ENCODE measurements around the gene HOMER3.
"Not testable (repeated sequence)": the region's sequence is repeated elsewhere in the genome, so short reads cannot be mapped to it uniquely, and the experiment has no call there.

The HOMER3 gene

DNA sequence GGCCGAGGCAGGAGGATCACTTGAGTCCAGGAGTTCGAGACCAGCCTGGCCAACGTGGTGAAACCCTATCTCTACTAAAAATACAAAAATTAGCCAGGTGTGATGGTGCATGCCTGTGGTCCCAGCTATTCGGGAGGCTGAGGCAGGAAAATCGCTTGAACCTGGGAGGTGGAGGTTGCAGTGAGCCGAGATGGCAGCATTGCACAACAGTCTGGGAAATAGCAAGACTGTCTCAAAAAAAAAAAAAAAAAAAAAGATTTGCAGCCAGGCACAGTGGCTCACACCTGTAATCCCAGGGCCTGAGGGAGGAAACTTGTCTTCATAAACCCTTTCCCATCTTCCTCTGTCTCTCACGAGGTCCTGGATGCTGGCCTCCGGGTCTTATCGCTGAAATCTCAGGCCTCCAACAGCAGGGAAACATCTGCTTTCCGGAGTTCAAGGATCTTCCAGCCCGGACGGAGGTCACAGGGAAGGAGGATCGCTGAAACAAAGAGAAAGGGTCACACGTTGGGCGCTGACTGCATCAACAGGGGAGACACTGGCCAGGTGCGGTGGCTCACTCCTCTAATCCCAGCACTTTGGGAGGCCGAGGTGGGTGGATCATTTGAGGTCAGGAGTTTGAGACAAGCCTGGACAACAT, 11.5 kb upstream of the HOMER3 start:
- DNase-seq, result not testable (repeated sequence)

DNA sequence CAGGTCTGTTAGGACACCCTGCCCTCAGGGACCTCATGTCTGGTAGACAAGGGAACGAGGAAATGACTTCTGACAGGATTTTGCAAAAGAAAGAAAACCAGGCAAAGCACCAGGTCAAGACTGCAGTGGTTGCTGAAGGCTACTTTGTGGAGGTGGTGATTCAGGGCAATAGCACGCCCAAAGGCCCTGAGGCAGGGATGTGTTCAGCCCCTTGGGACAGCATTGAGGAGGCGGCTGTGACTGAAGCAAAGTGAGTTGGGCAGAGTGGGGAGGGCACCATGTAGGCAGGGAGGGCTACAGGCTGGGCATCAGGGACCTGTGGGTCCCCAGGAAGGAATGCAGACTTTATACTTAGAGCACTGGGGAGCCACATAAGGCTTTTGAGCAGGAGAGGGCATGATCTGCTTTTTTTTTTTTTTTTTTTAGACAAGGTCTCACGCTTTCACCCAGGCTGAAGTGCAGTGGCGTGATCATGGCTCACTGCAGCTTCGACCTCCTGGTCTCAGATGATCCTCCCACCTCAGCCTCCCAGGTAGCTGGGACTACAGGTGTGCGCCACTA, 10.8 kb upstream of the HOMER3 start:
- no peak for DNase-seq

DNA sequence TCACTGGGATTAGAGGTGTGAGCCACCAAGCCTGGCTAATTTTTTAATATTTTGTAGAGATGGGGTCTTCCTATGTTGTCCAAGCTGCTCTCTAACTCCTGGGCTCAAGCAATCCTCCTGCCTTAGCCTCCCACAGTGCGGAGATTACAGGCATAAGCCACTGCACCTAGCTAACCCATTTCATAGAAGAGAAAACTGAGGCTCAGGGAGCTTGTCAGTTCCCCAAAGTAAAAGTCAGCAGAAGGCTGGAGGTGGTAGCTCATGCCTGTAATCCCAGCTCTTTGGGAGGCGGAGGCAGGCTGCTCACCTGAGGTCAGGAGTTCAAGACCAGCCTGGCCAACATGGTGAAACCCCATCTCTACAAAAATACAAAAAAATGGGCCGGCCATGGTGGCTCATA, 8.8 kb upstream of the HOMER3 start:
- no peak for DNase-seq

- no peak for DNase-seq
These were observed 7.9 kb upstream of the HOMER3 start for GRCh38 chr19:18948976-18949356.

DNA sequence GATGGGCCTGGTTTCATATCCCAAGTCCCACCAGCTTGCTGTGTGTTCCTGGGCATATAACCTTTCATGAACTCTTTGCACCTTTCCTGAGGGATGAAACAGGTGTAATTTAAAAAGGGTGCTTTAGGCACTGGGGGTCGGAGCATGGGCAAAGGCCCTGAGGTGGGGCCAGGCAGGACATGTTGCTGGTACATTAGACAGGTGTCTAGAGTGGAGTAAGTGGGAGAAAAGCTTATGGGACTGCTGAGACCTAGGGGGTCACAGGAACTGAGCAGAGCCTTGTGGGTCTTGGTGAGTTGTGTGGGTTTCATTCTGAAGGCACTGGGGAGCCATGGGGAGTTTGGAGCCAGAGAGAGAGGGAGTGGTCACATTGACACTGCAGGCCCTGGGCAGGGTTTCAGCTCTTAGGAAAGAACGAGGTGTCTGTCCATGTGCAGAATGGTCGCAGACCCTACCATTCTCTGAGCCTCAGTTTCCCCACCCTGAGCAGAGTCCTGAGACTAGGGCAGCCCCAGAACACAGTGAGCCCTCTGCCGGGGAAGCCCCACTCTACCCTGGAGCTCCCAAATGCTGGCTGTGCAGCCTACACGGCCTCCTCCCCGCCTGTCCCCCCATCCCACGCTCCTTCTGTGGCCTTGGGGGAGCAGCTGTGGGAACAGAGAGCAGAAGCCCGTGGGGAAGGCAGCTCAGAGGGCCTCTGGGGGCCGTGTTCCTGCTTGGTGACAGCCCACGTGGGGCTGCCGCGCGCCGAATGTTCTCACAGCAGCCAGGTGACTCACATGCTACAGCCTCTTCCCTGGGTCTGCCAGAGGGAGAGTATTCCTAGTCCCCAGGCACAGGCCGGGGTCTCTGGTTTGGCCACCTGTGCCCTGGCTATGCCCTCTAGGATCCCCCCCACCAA, 7.3 kb upstream of the HOMER3 start:
- no peak for DNase-seq

- DNase-seq, result no peak
These were observed 5.9 kb upstream of the HOMER3 start for GRCh38 chr19:18946918-18947317.

DNA sequence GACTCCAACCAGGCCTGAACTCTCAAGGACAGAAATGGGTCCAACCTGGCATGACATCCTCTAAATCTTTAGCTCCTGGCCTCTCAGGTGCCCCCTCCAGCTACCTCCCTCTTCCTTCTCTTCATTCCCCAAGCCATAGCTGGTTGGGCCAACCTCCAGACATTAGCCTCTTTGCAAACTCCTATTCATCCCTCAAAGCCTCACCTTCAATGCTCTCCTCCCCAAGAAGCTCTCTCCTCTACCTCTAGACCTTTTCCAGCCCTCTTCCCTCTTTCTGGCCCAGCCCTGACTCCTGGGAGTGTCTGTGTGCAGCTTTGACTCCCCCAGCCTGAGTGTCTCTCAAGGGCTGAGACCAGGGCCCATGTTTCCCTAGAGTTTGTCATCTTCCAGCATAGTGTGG, 5.3 kb upstream of the HOMER3 start:
- no peak for DNase-seq

DNA sequence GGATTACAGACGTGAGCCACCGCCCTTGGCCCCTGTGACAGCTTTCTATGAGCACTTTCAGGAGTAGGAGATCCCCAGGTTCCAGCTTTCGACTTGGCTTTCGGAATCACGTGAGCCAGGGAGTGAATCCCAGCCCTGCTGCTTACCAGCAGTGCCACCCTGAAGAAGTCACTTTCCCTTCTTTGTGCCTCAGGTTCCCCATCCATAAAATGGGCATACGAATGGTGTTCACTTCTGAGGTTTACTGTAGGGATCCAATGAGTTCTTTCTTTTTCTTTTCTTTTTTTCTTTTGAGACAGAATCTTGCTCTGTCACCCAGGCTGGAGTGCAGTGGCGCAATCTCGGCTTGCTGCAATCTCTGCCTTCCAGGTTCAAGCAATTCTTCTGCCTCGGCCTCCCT, 4.3 kb upstream of the HOMER3 start:
- DNase-seq, result no peak

GRCh38 chr19:18943465-18943864, 2.4 kb upstream of the HOMER3 start:
- DNase-seq, result no peak

- DNase-seq, result no peak
These were observed 1.7 kb upstream of the HOMER3 start for GRCh38 chr19:18942692-18943091.

DNA sequence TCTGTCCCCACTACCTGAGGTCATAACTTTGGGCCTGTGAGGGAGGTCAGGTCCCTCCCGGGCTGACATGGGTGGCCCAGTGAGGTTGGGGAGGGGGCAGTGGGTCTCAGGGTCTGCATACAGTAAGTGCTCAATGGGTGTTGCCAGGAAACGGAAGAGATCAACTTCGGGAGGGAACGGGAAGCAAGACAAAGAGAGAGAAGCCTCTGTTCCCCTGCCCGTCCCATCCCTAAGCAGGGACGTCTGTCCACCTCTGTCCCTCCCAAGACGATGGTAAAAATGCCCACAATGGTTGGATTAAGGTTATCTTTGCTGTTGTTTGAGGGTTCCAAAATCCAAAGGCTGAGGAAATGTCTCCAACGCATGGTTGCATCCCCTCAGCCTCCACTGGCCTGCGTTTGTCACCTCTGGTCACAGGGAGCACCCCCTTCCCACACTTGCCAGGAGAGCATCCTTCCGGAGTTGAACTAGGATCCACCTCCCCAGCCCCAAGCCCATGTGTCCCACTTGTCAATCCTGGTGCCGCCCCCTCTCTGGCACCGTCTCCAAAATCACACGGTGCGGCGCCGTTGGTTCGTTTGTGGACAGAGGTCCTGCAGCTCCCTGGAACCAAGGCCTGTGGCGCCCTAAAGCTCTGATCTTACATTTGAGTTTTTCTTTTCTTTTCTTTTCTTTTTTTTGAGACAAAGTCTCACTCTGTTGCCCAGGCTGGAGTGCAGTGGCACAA, 774 bp upstream of the HOMER3 start:
- DNase-seq, result no peak

- DNase-seq, result no peak
These were observed 872 bp downstream of the HOMER3 start for GRCh38 chr19:18939922-18940768.

- DNase-seq, result no peak
These were observed 1.9 kb downstream of the HOMER3 start for GRCh38 chr19:18939163-18939562.

- no peak for DNase-seq
These were observed 7.7 kb downstream of the HOMER3 start for GRCh38 chr19:18933297-18933696.

- DNase-seq, result no peak
These were observed 8.7 kb downstream of the HOMER3 start for GRCh38 chr19:18932216-18932841.

- no peak for DNase-seq
These were observed 9.5 kb downstream of the HOMER3 start for GRCh38 chr19:18931316-18932162.

GRCh38 chr19:18929311-18929710, 11.7 kb downstream of the HOMER3 start:
- no peak for DNase-seq

DNA sequence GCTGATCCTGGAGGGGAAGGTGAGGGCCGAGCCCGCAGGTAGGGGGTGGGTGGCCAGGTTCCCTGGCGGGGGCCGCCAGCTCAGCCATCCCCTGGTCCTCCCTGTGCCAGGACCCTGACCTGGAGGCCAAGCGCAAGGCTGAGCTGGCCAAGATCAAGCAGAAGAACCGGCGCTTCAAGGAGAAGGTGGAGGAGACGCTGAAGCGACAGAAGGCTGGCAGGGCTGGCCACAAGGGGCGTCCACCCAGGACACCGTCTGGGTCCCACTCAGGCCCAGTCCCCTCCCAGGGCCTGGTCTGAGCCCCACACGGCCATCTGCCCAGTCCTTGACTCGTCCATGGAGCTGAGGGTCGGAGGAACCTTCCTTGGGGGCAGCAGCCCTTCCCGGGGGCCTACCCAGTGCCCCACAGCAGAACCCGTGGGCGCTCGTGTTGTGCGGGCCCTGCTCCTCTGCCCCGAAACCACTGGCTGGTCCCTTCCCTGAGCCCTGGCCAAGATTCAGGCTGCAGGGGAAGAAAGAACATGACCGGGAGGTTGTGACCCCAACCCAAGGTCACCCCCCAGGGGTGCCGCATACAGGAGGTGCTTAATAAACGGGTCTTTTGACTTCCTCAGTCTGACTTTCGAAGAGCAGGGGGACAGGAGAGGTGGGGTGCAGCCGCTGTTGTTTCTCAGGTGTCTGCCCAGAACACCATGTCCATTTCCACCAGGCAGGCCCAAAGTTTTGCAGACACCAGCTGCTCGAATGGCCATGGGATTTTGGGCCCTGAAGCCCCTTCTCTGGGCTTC, 12.8 kb downstream of the HOMER3 start:
- DNase-seq, result no peak

DNA sequence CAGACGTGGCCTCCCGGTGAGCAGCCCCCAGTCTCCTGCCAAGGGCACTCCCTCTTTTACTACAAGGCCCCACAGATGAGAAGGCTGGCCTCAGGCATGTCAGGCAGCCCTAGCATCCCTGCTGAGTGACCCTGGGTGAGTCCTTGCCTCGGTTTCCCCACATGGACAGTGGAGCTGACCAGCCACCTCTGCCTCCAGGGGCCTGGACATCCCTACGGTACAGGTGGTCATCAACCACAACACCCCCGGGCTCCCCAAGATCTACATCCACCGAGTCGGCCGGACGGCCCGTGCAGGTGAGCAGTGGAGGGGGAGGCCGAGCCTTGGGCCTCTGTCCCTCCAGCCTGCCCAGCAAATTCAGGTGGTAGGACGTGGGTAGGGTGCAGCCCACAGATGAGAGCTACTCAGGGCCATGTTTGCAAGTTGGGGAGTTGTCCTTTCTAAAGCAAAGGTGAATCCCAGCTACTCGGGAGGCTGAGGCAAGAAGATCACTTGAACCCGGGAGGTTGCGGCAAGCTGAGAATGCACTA, 16.3 kb downstream of the HOMER3 start:
- DNase-seq, result no peak
